GM12873 (cell line): ENCODE data around the gene SRL.

ENCODE experiments used
- CTCF ChIP-seq: IDR thresholded peaks from 2 replicates; pipeline ENCODE4 v1.5.1; 2012; ENCODE audit warnings: low read depth, mild to moderate bottlenecking, moderate library complexity, low read length, control low read depth; ENCODE audit not compliant: insufficient read depth; ENCODE audit errors: missing control alignments

The SRL gene

GRCh38 chr16:4180511-4180910 lies 61.4 kb downstream of the SRL start:
- TF ChIP-seq CTCF: no peak

DNA sequence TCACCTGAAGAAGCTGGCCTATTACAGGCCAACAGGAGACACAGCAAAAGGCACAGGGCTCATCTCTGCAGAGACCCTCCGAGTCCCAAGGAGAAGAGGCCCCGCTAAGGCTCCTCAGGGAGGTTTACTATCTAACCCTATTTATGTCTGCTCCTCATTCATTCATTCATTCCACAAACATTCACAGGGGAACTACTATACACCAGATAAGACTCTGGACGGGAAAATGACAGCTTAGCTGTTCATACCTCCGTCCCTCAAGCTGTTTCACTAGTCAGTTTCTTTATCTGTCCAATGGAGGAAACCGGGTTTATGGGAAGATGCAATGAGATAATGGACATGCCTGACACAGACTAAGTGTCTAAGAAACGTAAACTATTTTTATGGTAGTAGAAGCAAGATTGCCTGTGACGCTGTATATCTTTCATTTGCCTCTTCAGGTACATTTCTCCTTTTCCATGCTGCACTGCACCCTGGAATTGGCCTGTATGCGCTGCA lies 62.1 kb downstream of the SRL start:
- no peak for TF ChIP-seq CTCF

- no peak for TF ChIP-seq CTCF
Measured at GRCh38 chr16:4179020-4179419, 62.9 kb downstream of the SRL start.

GRCh38 chr16:4178468-4179010 lies 63.3 kb downstream of the SRL start:
- TF ChIP-seq CTCF: no peak

DNA sequence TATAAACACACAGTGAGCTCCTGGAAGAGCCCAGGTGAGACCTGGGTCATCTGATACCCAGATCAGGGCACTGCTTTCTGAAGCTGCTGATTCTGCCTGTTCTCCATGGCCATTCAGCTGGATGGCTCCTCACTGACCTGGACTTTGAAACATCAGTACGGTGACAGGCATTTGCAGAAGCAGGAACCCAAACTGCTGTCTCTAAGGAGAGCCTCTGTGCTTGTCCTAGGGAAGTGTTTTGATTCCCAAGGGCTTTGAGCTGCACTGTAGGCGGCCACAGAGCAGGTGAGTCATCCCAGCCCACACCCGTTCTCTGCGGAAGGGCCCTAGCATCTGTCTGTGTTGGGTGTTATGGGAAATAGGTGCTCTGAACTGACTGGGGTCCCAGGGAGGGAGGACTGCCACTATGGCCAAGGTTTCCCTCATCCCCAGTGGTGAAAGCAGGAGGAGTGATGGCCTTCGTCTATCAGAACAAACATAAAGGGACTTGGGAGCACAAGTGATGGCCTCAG lies 64.9 kb downstream of the SRL start:
- no peak for TF ChIP-seq CTCF

DNA sequence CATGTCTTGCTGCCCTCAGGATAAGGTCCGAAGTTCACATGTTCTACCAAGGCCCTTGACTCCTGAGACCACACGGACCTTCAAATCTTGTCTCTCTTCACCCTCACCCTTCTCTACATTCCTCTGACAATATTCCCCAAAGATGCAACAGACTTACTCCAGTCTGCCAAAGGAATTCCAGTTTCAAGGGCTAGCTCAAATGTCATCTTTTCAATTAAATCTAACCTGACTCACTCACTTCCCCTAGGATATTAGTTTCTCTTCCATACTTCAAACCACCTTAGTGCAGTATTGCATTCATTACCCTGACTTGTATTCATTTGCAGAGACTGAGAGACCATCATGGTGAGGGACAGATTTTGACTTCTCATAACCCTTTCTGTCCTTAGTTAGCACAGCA lies 66.0 kb downstream of the SRL start:
- TF ChIP-seq CTCF: no peak

GRCh38 chr16:4172070-4172469 lies 69.8 kb downstream of the SRL start:
- no peak for TF ChIP-seq CTCF
